Loucy (cell line): Measurements from ENCODE around the gene SH3RF3.

Experiments
- CTCF ChIP-seq: fragments of 200-600 bp; sonication (generic); conservative IDR thresholded peaks from 2 replicates; pipeline ENCODE4 v1.5.1; 2014; ENCODE audit warnings: mild to moderate bottlenecking, antibody characterized with exemption, low read length
- EZH2phosphoT487 ChIP-seq: fragments of 200-600 bp; IDR thresholded peaks from 2 replicates; pipeline ENCODE4 v1.6.1; 2018; ENCODE audit warnings: antibody characterized with exemption, mild to moderate bottlenecking, moderate library complexity, borderline replicate concordance

- TF ChIP-seq CTCF (no peak), EZH2phosphoT487 (no peak)
Measured at GRCh38 chr2:109427661-109428091, 298.7 kb downstream of the SH3RF3 start.
